HG02571 (cell line): ENCODE results near the gene AIRE.
"Not testable (repeated sequence)": the region's sequence is repeated elsewhere in the genome, so short reads cannot be mapped to it uniquely, and the experiment has no call there.

Experiments
- ATAC-seq: cut with Tn5 transposase; IDR thresholded peaks from one replicate; pipeline ENCODE4 v1.9.1; 2021; ENCODE audit warnings: mild to moderate bottlenecking, moderate library complexity; ENCODE audit not compliant: unreplicated experiment

AIRE gene

GRCh38 chr21:44265734-44266270 is 19.9 kb upstream of the AIRE start:
- no peak for ATAC-seq

- ATAC-seq = no peak
Measured at GRCh38 chr21:44267655-44268142, 18.0 kb upstream of the AIRE start.

- no peak for ATAC-seq
Measured at GRCh38 chr21:44269090-44269489, 16.6 kb upstream of the AIRE start.

- ATAC-seq = no peak
Measured at GRCh38 chr21:44271558-44272283, 14.0 kb upstream of the AIRE start.

- no peak for ATAC-seq
Measured at GRCh38 chr21:44272284-44272858, 13.3 kb upstream of the AIRE start.

GRCh38 chr21:44273046-44273445 is 12.6 kb upstream of the AIRE start:
- no peak for ATAC-seq

GRCh38 chr21:44275041-44275440 is 10.6 kb upstream of the AIRE start:
- no peak for ATAC-seq

GRCh38 chr21:44279354-44280260 is 6.1 kb upstream of the AIRE start:
- ATAC-seq = no peak

GRCh38 chr21:44281801-44282200 is 3.9 kb upstream of the AIRE start:
- no peak for ATAC-seq

- ATAC-seq = no peak
Measured at GRCh38 chr21:44282370-44282769, 3.3 kb upstream of the AIRE start.

- ATAC-seq = not testable (repeated sequence)
Measured at GRCh38 chr21:44283211-44283785, 2.4 kb upstream of the AIRE start.

- no peak for ATAC-seq
Measured at GRCh38 chr21:44283948-44284347, 1.7 kb upstream of the AIRE start.

- no peak for ATAC-seq
Measured at GRCh38 chr21:44286086-44286715, 525 bp downstream of the AIRE start.

- no peak for ATAC-seq
Measured at GRCh38 chr21:44286716-44287632, 1.3 kb downstream of the AIRE start.

GRCh38 chr21:44288251-44289110 is 2.8 kb downstream of the AIRE start:
- no peak for ATAC-seq

- no peak for ATAC-seq
Measured at GRCh38 chr21:44289381-44290010, 3.8 kb downstream of the AIRE start.

- no peak for ATAC-seq
Measured at GRCh38 chr21:44290327-44291077, 4.8 kb downstream of the AIRE start.
